ENCODE measurements around the gene CPLX3.

CPLX3 gene

GRCh38 chr15:74815121-74815934, 11.1 kb upstream of the CPLX3 start:
- TF ChIP-seq, protein P1, sequence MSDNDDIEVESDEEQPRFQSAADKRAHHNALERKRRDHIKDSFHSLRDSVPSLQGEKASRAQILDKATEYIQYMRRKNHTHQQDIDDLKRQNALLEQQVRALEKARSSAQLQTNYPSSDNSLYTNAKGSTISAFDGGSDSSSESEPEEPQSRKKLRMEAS (IDR thresholded peaks at IDR 0.05; ENCODE audit: low read depth, low read length), result no peak
- TF ChIP-seq POLR2A (IDR thresholded peaks at IDR 0.05; ENCODE audit: extremely low read depth, insufficient read length) (no peak), MYC (IDR thresholded peaks at IDR 0.05; ENCODE audit: low read depth, low read length) (no peak)
- TF ChIP-seq, protein P2, sequence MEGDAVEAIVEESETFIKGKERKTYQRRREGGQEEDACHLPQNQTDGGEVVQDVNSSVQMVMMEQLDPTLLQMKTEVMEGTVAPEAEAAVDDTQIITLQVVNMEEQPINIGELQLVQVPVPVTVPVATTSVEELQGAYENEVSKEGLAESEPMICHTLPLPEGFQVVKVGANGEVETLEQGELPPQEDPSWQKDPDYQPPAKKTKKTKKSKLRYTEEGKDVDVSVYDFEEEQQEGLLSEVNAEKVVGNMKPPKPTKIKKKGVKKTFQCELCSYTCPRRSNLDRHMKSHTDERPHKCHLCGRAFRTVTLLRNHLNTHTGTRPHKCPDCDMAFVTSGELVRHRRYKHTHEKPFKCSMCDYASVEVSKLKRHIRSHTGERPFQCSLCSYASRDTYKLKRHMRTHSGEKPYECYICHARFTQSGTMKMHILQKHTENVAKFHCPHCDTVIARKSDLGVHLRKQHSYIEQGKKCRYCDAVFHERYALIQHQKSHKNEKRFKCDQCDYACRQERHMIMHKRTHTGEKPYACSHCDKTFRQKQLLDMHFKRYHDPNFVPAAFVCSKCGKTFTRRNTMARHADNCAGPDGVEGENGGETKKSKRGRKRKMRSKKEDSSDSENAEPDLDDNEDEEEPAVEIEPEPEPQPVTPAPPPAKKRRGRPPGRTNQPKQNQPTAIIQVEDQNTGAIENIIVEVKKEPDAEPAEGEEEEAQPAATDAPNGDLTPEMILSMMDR (IDR thresholded peaks at IDR 0.05; ENCODE audit: low read depth, low read length), result no peak
- no peak overlapping the region for H3K4me3 ChIP-seq (ENCODE audit: low read depth, low read length)
- DNase-seq (ENCODE audit: low read depth), result peak; percentile 47

- no peak overlapping the region for H3K4me3 ChIP-seq (ENCODE audit: low read depth, low read length)
- no peak for DNase-seq (ENCODE audit: low read depth)
- no peak for TF ChIP-seq POLR2A (IDR thresholded peaks at IDR 0.05; ENCODE audit: extremely low read depth, insufficient read length)
Observed at GRCh38 chr15:74815961-74816360, 10.5 kb upstream of the CPLX3 start.

DNA sequence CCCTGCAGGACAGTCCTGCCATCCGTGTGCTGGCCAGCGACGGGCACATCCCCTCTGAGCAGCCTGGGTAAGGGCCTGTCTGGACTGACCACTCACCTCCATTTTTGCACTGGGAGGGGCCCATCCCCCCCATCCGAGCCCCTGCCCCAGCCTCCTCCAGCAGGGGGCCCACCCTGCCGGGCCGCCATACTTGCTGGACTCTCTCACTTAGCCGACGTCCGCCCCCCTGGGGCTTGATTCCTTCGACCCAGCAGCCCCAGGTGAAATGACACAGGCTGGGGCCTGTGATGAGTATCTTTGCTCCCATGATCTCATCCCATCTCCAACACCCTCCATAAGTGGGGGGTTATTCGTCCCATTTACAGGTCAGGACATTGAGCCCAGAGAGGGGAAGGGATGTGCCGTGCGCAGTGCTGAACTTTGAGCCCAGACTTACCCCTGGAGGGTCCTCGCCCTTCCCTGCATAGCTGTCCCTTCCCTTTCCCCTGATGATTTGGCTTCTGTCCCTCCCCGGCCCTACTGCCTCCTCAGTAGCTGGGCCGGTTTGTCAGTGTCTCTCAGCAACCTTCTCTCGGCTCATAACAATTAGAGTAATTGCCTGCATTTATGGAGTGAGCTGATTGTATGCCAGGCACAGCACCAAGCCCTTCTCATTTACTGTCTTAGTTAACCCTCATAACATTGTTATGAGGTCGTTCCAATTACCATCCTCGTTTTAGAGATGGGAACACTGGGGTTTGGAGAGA, 9.6 kb upstream of the CPLX3 start:
- DNase-seq (ENCODE audit: low read depth), result no peak

DNA sequence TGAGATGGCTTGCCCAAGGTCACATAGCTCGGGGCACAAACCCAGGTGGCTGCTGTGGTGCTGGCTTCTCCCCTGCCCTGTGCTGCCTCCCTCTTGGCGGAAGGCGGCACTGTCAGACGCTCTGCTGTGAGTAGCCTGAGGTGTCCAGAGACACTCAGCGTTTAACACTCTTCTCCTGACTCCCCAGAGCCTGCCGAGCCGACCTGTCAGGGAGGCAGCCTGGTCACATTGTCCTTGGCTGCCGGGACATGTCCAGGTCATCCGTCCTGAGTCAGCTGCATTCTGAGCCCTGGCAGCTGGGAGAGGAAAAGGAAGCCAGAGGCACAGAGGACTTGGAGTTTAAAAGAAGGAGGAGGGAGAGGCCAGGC, 9.1 kb upstream of the CPLX3 start:
- TF ChIP-seq, protein P1 (IDR thresholded peaks at IDR 0.05; ENCODE audit: low read depth, low read length), result no peak
- no peak for TF ChIP-seq MYC (IDR thresholded peaks at IDR 0.05; ENCODE audit: low read depth, low read length)
- TF ChIP-seq, protein P2 (IDR thresholded peaks at IDR 0.05; ENCODE audit: low read depth, low read length), result no peak
- TF ChIP-seq POLR2A (IDR thresholded peaks at IDR 0.05; ENCODE audit: extremely low read depth, insufficient read length), result no peak
- H3K4me3 ChIP-seq (ENCODE audit: low read depth, low read length), result no peak overlapping the region
- DNase-seq (ENCODE audit: low read depth), result no peak

More for the DNA sequence above, 9.6 kb upstream of the CPLX3 start:
- H3K4me3 ChIP-seq (ENCODE audit: low read depth, low read length), result no peak overlapping the region
- TF ChIP-seq, protein P2 (IDR thresholded peaks at IDR 0.05; ENCODE audit: low read depth, low read length), result no peak
- TF ChIP-seq, protein P1 (IDR thresholded peaks at IDR 0.05; ENCODE audit: low read depth, low read length), result no peak
- TF ChIP-seq POLR2A (IDR thresholded peaks at IDR 0.05; ENCODE audit: extremely low read depth, insufficient read length), result no peak
- no peak for TF ChIP-seq MYC (IDR thresholded peaks at IDR 0.05; ENCODE audit: low read depth, low read length)

DNA sequence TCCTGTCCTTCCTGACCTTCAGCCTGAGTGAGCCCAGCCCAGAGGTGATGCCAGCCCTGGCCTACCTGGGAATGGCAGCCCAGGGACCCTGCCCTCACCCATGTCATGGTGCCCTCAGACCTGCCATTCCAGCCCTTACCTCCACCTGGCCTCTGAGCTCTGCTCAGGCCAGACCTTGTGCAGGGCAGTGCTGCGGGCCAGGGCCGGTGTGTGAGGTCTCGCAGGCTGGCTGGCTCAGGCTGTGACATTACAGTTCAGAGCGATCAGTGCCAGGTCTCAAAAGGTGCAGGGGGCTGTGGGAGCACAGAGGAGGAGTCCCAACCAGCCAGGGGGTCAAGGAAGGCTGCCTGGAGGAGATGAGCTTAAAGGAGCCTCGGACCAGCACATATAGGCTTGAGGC, 6.4 kb upstream of the CPLX3 start:
- TF ChIP-seq MYC (IDR thresholded peaks at IDR 0.05; ENCODE audit: low read depth, low read length), result no peak
- TF ChIP-seq, protein P1 (IDR thresholded peaks at IDR 0.05; ENCODE audit: low read depth, low read length), result no peak
- TF ChIP-seq, protein P2 (IDR thresholded peaks at IDR 0.05; ENCODE audit: low read depth, low read length), result no peak
- no peak for TF ChIP-seq POLR2A (IDR thresholded peaks at IDR 0.05; ENCODE audit: extremely low read depth, insufficient read length)
- DNase-seq (ENCODE audit: low read depth), result no peak
- no peak overlapping the region for H3K4me3 ChIP-seq (ENCODE audit: low read depth, low read length)

DNA sequence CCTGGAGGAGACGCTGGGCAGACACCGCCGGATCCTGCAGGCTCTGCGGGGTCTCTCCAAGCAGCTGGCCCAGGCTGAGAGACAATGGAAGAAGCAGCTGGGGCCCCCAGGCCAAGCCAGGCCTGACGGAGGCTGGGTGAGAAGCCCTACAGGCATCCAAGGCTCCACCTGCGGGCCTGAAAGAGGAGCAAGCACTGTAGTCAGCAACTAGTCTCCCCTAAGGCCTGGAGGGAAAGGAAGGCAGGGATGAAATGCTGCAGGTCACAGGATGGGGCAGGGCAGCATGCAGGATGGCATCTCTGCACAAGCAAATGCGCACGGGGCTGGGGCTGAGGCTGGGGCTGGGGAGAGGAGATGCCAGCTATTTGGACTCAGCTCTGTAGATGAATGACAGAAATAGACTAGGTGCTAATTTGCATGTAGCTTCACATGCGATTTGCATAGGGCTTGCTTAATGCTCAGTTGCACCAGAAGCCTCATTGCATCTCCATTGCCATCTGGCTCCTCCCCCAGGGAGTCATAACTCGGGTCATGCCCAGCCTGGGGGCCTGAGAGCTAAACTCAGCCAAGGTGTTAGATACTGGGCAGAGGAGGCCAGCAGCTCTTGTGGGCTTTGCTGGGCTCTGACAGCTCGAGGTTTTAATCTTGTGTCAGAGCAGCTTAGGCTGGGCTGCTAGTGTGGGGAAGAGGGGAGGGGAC, 5.2 kb upstream of the CPLX3 start:
- no peak overlapping the region for H3K4me3 ChIP-seq (ENCODE audit: low read depth, low read length)
- peak; percentile 74 for DNase-seq (ENCODE audit: low read depth)
- TF ChIP-seq, protein P1 (IDR thresholded peaks at IDR 0.05; ENCODE audit: low read depth, low read length), result no peak
- no peak for TF ChIP-seq POLR2A (IDR thresholded peaks at IDR 0.05; ENCODE audit: extremely low read depth, insufficient read length)
- TF ChIP-seq MYC (IDR thresholded peaks at IDR 0.05; ENCODE audit: low read depth, low read length), result no peak
- TF ChIP-seq, protein P2 (IDR thresholded peaks at IDR 0.05; ENCODE audit: low read depth, low read length), result no peak

Measured in NB4 (cell line).